HEK293 (cell line): ENCODE results near the gene CA9.

Experiments
- CTCF ChIA-PET: fragments of 350-600 bp; formaldehyde crosslinking; extraction: SDS; loops from one replicate; lab custom pipeline; 2021; ENCODE audit warnings: antibody characterized with exemption; lab: Yijun Ruan, JAX
- POLR2A ChIA-PET: fragments of 300-600 bp; formaldehyde crosslinking; extraction: SDS; loops from one replicate; lab custom pipeline; 2020; ENCODE audit warnings: antibody characterized with exemption, inconsistent platforms; lab: Yijun Ruan, JAX
- H3K27ac ChIP-seq: fragments of 200-500 bp; sonication (Bioruptor generic); 2 replicates; pipeline ENCODE4 v1.5.1; 2014; ENCODE audit warnings: low read depth, low read length, control low read depth, inconsistent platforms; ENCODE audit errors: extremely low read depth
- H3K36me3 ChIP-seq, 2 experiments: fragments of 200-500 bp in 1 of 2; sonication (Bioruptor generic) in 1 of 2; 1 replicate in 1 of 2; 2 replicates in 1 of 2; pipeline ENCODE4 v1.5.1; 2014 to 2017; ENCODE audit warnings: inconsistent platforms in 2 of 2, low read length in 2 of 2; ENCODE audit not compliant: control insufficient read depth in 2 of 2, insufficient read depth in 1 of 2
- H3K4me1 ChIP-seq: fragments of 200-500 bp; sonication (Bioruptor generic); 2 replicates; pipeline ENCODE4 v1.5.1; 2014; ENCODE audit warnings: mild to moderate bottlenecking, low read length, inconsistent platforms; ENCODE audit not compliant: control insufficient read depth, insufficient read depth
- H3K4me3 ChIP-seq: 2 replicates; pipeline ENCODE4 v1.5.1; 2011; ENCODE audit warnings: low read depth, mild to moderate bottlenecking, control low read depth, low read length, moderate library complexity
- H3K9me3 ChIP-seq: fragments of 200-500 bp; sonication (Bioruptor generic); 2 replicates; pipeline ENCODE4 v1.5.1; 2014; ENCODE audit warnings: low read depth, low read length, inconsistent platforms; ENCODE audit not compliant: control insufficient read depth, insufficient read depth
- GFI1B ChIP-seq: fragments of 450-650 bp; formaldehyde crosslinking; IDR thresholded peaks from 2 replicates; pipeline ENCODE4 v1.5.1; 2016; ENCODE audit warnings: missing biosample characterization, missing genetic modification characterization
- GLIS1 ChIP-seq: fragments of 450-650 bp; formaldehyde crosslinking; IDR thresholded peaks from 2 replicates; pipeline ENCODE4 v1.5.1; 2016; ENCODE audit warnings: missing biosample characterization, missing genetic modification characterization
- PRDM6 ChIP-seq: fragments of 450-650 bp; formaldehyde crosslinking; IDR thresholded peaks from 2 replicates; pipeline ENCODE4 v1.5.1; 2017; ENCODE audit warnings: missing biosample characterization, missing genetic modification characterization
- RBAK ChIP-seq: fragments of 450-650 bp; formaldehyde crosslinking; IDR thresholded peaks from 2 replicates; pipeline ENCODE4 v1.5.1; 2016; ENCODE audit warnings: missing biosample characterization, missing genetic modification characterization
- YY2 ChIP-seq: fragments of 450-650 bp; formaldehyde crosslinking; IDR thresholded peaks from 2 replicates; pipeline ENCODE4 v1.5.1; 2016; ENCODE audit warnings: missing biosample characterization, missing genetic modification characterization
- ZBTB26 ChIP-seq: fragments of 450-650 bp; formaldehyde crosslinking; optimal IDR thresholded peaks from 2 replicates; pipeline ENCODE3; 2016; ENCODE audit warnings: missing biosample characterization, mild to moderate bottlenecking, missing genetic modification characterization
- ZBTB48 ChIP-seq: fragments of 450-650 bp; formaldehyde crosslinking; IDR thresholded peaks from 2 replicates; pipeline ENCODE4 v1.5.1; 2016; ENCODE audit warnings: missing biosample characterization, missing genetic modification characterization
- ZBTB49 ChIP-seq: fragments of 450-650 bp; formaldehyde crosslinking; IDR thresholded peaks from 2 replicates; pipeline ENCODE4 v1.5.1; 2016; ENCODE audit warnings: missing biosample characterization, missing genetic modification characterization, low read depth
- ZNF121 ChIP-seq: fragments of 450-650 bp; formaldehyde crosslinking; IDR thresholded peaks from 2 replicates; pipeline ENCODE4 v1.5.1; 2016; ENCODE audit warnings: missing biosample characterization, missing genetic modification characterization
- ZNF146 ChIP-seq: fragments of 450-650 bp; formaldehyde crosslinking; IDR thresholded peaks from 2 replicates; pipeline ENCODE4 v1.5.1; 2016; ENCODE audit warnings: missing biosample characterization, missing genetic modification characterization
- ZNF155 ChIP-seq: fragments of 450-650 bp; formaldehyde crosslinking; IDR thresholded peaks from 2 replicates; pipeline ENCODE4 v1.5.1; 2016; ENCODE audit warnings: missing biosample characterization, missing genetic modification characterization
- ZNF202 ChIP-seq: fragments of 450-650 bp; formaldehyde crosslinking; IDR thresholded peaks from 2 replicates; pipeline ENCODE4 v1.5.1; 2016; ENCODE audit warnings: missing biosample characterization, missing genetic modification characterization, borderline replicate concordance
- ZNF521 ChIP-seq: fragments of 450-650 bp; formaldehyde crosslinking; IDR thresholded peaks from 2 replicates; pipeline ENCODE4 v1.5.1; 2017; ENCODE audit warnings: missing biosample characterization, mild to moderate bottlenecking, missing genetic modification characterization
- ZNF530 ChIP-seq: fragments of 450-650 bp; formaldehyde crosslinking; IDR thresholded peaks from 2 replicates; pipeline ENCODE4 v1.5.1; 2016; ENCODE audit warnings: low read depth, missing biosample characterization, missing genetic modification characterization
- ZNF548 ChIP-seq: fragments of 450-650 bp; formaldehyde crosslinking; IDR thresholded peaks from 2 replicates; pipeline ENCODE4 v1.5.1; 2016; ENCODE audit warnings: missing biosample characterization, missing genetic modification characterization
- ZNF660 ChIP-seq: fragments of 450-650 bp; IDR thresholded peaks from 2 replicates; pipeline ENCODE4 v1.5.1; 2018; ENCODE audit warnings: missing biosample characterization, mild to moderate bottlenecking, missing genetic modification characterization
- ZXDB ChIP-seq: fragments of 450-650 bp; formaldehyde crosslinking; IDR thresholded peaks from 2 replicates; pipeline ENCODE4 v1.5.1; 2016; ENCODE audit warnings: missing biosample characterization, missing genetic modification characterization
- TF ChIP-seq, protein P1 (sequence below): fragments of 450-650 bp; formaldehyde crosslinking; IDR thresholded peaks from 2 replicates; pipeline ENCODE4 v1.5.1; 2017; ENCODE audit warnings: missing biosample characterization, missing genetic modification characterization
- TF ChIP-seq, protein P2 (sequence below): fragments of 450-650 bp; formaldehyde crosslinking; IDR thresholded peaks from 2 replicates; pipeline ENCODE4 v1.5.1; 2016; ENCODE audit warnings: missing biosample characterization, missing genetic modification characterization, borderline replicate concordance
- TF ChIP-seq, protein P3 (sequence below): fragments of 450-650 bp; formaldehyde crosslinking; IDR thresholded peaks from 2 replicates; pipeline ENCODE4 v1.5.1; 2017; ENCODE audit warnings: missing biosample characterization, missing genetic modification characterization

The CA9 gene

GRCh38 chr9:35690294-35690613, 16.5 kb downstream of the CA9 start:
- Histone ChIP-seq H3K36me3 (peaks cover 0 to 4% of the 10 kb centered on the region in 2 experiments; a peak in 1 of 3 replicates), H3K4me1 (peaks cover 3% of the 10 kb centered on the region; the same call in 1 of the 2 replicates), H3K9me3 (no peaks in the 10 kb centered on the region), H3K27ac (no peak overlapping the region), H3K4me3 (peak overlapping the region; percentile 58)
- ChIA-PET POLR2A (interaction anchor here (0.7 to 2.9 kb wide), 11 partner anchors 10 to 342 kb away, joined by 3 to 23 read pairs (median 7); partner anchors contain the start of genes ARHGEF39, CCDC107, CREB3 and HRCT1), CTCF (interaction anchor here (0.7 to 9.0 kb wide), 5 partner anchors 25 to 86 kb away, joined by 3 to 157 read pairs (median 3); partner anchors contain the start of genes ARHGEF39, CCDC107 and RMRP)
- TF ChIP-seq ZNF530 (tag by site-specific recombination) (no peak), ZNF121 (tag by site-specific recombination) (no peak), ZNF548 (no peak), ZBTB48 (tag by site-specific recombination) (no peak), ZNF155 (tag by site-specific recombination) (no peak), RBAK (tag by site-specific recombination) (no peak), ZNF146 (tag by site-specific recombination) (no peak), GFI1B (tag by site-specific recombination) (no peak), PRDM6 (tag by site-specific recombination) (no peak), ZXDB (tag by site-specific recombination) (no peak), YY2 (tag by site-specific recombination) (no peak), GLIS1 (tag by site-specific recombination) (no peak), ZNF521 (tag by site-specific recombination) (no peak), ZBTB49 (tag by site-specific recombination) (no peak), ZNF660 (no peak), ZBTB26 (no peak), ZNF202 (tag by site-specific recombination) (no peak)
- TF ChIP-seq, protein P1, sequence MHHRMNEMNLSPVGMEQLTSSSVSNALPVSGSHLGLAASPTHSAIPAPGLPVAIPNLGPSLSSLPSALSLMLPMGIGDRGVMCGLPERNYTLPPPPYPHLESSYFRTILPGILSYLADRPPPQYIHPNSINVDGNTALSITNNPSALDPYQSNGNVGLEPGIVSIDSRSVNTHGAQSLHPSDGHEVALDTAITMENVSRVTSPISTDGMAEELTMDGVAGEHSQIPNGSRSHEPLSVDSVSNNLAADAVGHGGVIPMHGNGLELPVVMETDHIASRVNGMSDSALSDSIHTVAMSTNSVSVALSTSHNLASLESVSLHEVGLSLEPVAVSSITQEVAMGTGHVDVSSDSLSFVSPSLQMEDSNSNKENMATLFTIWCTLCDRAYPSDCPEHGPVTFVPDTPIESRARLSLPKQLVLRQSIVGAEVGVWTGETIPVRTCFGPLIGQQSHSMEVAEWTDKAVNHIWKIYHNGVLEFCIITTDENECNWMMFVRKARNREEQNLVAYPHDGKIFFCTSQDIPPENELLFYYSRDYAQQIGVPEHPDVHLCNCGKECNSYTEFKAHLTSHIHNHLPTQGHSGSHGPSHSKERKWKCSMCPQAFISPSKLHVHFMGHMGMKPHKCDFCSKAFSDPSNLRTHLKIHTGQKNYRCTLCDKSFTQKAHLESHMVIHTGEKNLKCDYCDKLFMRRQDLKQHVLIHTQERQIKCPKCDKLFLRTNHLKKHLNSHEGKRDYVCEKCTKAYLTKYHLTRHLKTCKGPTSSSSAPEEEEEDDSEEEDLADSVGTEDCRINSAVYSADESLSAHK (tag by site-specific recombination) = no peak
- TF ChIP-seq, protein P2, sequence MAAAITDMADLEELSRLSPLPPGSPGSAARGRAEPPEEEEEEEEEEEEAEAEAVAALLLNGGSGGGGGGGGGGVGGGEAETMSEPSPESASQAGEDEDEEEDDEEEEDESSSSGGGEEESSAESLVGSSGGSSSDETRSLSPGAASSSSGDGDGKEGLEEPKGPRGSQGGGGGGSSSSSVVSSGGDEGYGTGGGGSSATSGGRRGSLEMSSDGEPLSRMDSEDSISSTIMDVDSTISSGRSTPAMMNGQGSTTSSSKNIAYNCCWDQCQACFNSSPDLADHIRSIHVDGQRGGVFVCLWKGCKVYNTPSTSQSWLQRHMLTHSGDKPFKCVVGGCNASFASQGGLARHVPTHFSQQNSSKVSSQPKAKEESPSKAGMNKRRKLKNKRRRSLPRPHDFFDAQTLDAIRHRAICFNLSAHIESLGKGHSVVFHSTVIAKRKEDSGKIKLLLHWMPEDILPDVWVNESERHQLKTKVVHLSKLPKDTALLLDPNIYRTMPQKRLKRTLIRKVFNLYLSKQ = no peak
- TF ChIP-seq, protein P3, sequence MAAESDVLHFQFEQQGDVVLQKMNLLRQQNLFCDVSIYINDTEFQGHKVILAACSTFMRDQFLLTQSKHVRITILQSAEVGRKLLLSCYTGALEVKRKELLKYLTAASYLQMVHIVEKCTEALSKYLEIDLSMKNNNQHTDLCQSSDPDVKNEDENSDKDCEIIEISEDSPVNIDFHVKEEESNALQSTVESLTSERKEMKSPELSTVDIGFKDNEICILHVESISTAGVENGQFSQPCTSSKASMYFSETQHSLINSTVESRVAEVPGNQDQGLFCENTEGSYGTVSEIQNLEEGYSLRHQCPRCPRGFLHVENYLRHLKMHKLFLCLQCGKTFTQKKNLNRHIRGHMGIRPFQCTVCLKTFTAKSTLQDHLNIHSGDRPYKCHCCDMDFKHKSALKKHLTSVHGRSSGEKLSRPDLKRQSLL (tag by site-specific recombination) = no peak
